ENCODE data around the gene ASB18. TPM values are rescaled to one million over a fixed set of nuclear protein-coding genes. Genes with fewer than 3 reads are reported as not detected.

The ASB18 gene
- polyA plus RNA-seq, 1 donor (not counting 4 experiments of a cell fraction or from before 2014, with no cell fraction given), result not detected

GRCh38 chr2:236229186-236229585 lies 35.0 kb downstream of the ASB18 start:
- H3K4me1 ChIP-seq (ENCODE audit: control insufficient read depth, extremely low read depth, insufficient read depth, low read length), result no peaks in the 10 kb centered on the region
- no peak for TF ChIP-seq EZH2 (IDR thresholded peaks at IDR 0.05; ENCODE audit: low read length)
- TF ChIP-seq, protein P1, sequence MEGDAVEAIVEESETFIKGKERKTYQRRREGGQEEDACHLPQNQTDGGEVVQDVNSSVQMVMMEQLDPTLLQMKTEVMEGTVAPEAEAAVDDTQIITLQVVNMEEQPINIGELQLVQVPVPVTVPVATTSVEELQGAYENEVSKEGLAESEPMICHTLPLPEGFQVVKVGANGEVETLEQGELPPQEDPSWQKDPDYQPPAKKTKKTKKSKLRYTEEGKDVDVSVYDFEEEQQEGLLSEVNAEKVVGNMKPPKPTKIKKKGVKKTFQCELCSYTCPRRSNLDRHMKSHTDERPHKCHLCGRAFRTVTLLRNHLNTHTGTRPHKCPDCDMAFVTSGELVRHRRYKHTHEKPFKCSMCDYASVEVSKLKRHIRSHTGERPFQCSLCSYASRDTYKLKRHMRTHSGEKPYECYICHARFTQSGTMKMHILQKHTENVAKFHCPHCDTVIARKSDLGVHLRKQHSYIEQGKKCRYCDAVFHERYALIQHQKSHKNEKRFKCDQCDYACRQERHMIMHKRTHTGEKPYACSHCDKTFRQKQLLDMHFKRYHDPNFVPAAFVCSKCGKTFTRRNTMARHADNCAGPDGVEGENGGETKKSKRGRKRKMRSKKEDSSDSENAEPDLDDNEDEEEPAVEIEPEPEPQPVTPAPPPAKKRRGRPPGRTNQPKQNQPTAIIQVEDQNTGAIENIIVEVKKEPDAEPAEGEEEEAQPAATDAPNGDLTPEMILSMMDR (optimal IDR thresholded peaks at IDR 0.05 in 1 of 3, IDR thresholded peaks at IDR 0.05 in 1 of 3, conservative IDR thresholded peaks at IDR 0.05 in 1 of 3; ENCODE audit: extremely low read depth in 1 of 3, insufficient read depth in 2 of 3, low read length in 3 of 3), result no peak
- dilution Hi-C loops (cut with MboI; ENCODE audit: extremely low pct_ligation_motif_present, low sequenced_read_pairs), result no loop called here

DNA sequence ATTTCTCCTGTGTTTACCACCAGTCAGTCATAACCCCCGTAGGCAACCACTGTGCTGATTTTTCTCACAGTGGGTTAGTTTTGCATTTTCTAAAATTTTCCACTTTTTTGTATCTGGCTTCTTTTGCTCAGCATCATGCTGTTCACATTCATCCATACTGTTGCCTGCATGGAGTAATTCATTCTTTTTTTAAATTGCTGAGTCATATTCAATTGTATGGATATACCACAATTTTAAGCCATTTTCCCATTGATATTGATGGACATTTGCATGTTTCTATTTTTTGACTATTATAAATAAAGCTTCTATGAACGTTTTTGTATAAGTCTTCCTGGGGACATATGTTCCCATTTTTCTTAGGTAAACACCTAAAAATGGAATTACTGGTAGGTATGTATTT lies 40.5 kb downstream of the ASB18 start:
- Histone ChIP-seq H3K79me2 (ENCODE audit: control insufficient read depth, insufficient read depth, low read length) (no peaks in the 10 kb centered on the region), H3K4me2 (ENCODE audit: control insufficient read depth, extremely low read depth, insufficient read depth, low read depth, low read length) (no peak overlapping the region), H3K4me1 (ENCODE audit: control insufficient read depth, extremely low read depth, insufficient read depth, low read length) (no peaks in the 10 kb centered on the region), H4K20me1 (ENCODE audit: control insufficient read depth, extremely low read depth, insufficient read depth, low read length) (no peaks in the 10 kb centered on the region), H3K9me1 (ENCODE audit: control insufficient read depth, extremely low read depth, insufficient read depth, low read length) (no peaks in the 10 kb centered on the region), H3K36me3 (ENCODE audit: control insufficient read depth in 2 of 2, extremely low read depth in 1 of 2, insufficient read depth in 2 of 2, low read length in 2 of 2) (no peaks in the 10 kb centered on the region), H3K27me3 (ENCODE audit: control insufficient read depth, extremely low read depth, insufficient read depth, low read length) (no peaks in the 10 kb centered on the region), H3K27ac (ENCODE audit: control insufficient read depth, insufficient read depth, low read length) (no peak overlapping the region), H2AFZ (ENCODE audit: control insufficient read depth, low read length) (no peak overlapping the region), H3K9me3 (ENCODE audit: control insufficient read depth, low read depth, low read length) (no peaks in the 10 kb centered on the region), H3K4me3 (ENCODE audit: control insufficient read depth in 2 of 3, extremely low read depth in 1 of 3, insufficient read depth in 2 of 3, low read depth in 1 of 3, low read length in 3 of 3) (no peak overlapping the region), H3K9ac (ENCODE audit: control insufficient read depth, extremely low read depth, insufficient read depth, low read length) (no peak overlapping the region)
- dilution Hi-C loops (cut with MboI; ENCODE audit: extremely low pct_ligation_motif_present, low sequenced_read_pairs), result no loop called here
- DNase-seq (ENCODE audit: low read depth, low spot score) (no peak), FAIRE-seq (no peak)
- TF ChIP-seq EZH2 (IDR thresholded peaks at IDR 0.05; ENCODE audit: low read length), result no peak
- TF ChIP-seq, protein P1 (optimal IDR thresholded peaks at IDR 0.05 in 1 of 3, IDR thresholded peaks at IDR 0.05 in 1 of 3, conservative IDR thresholded peaks at IDR 0.05 in 1 of 3; ENCODE audit: extremely low read depth in 1 of 3, insufficient read depth in 2 of 3, low read length in 3 of 3), result no peak

More at GRCh38 chr2:236229186-236229585, 35.0 kb downstream of the ASB18 start:
- no peaks in the 10 kb centered on the region for H3K36me3 ChIP-seq (ENCODE audit: control insufficient read depth in 2 of 2, extremely low read depth in 1 of 2, insufficient read depth in 2 of 2, low read length in 2 of 2)
- H3K79me2 ChIP-seq (ENCODE audit: control insufficient read depth, insufficient read depth, low read length), result no peaks in the 10 kb centered on the region
- FAIRE-seq, result no peak
- no peak overlapping the region for H3K4me2 ChIP-seq (ENCODE audit: control insufficient read depth, extremely low read depth, insufficient read depth, low read depth, low read length)
- H3K9ac ChIP-seq (ENCODE audit: control insufficient read depth, extremely low read depth, insufficient read depth, low read length), result no peak overlapping the region
- no peak overlapping the region for H3K27ac ChIP-seq (ENCODE audit: control insufficient read depth, insufficient read depth, low read length)
- no peak overlapping the region for H3K4me3 ChIP-seq (ENCODE audit: control insufficient read depth in 2 of 3, extremely low read depth in 1 of 3, insufficient read depth in 2 of 3, low read depth in 1 of 3, low read length in 3 of 3)
- no peaks in the 10 kb centered on the region for H3K9me3 ChIP-seq (ENCODE audit: control insufficient read depth, low read depth, low read length)
- H3K9me1 ChIP-seq (ENCODE audit: control insufficient read depth, extremely low read depth, insufficient read depth, low read length), result no peaks in the 10 kb centered on the region
- peaks cover 4% of the 10 kb centered on the region for H3K27me3 ChIP-seq (ENCODE audit: control insufficient read depth, extremely low read depth, insufficient read depth, low read length)
- H4K20me1 ChIP-seq (ENCODE audit: control insufficient read depth, extremely low read depth, insufficient read depth, low read length), result no peaks in the 10 kb centered on the region
- H2AFZ ChIP-seq (ENCODE audit: control insufficient read depth, low read length), result no peak overlapping the region
- DNase-seq (ENCODE audit: low read depth, low spot score), result no peak

Measured in keratinocyte (primary cell).